M059J (cell line): ENCODE results near the gene MOV10L1. TPM values are rescaled to one million over a fixed set of nuclear protein-coding genes. Genes with fewer than 3 reads are reported as not detected.
A peak's percentile ranks its signal among the peaks of the same experiment; 100 is the strongest.

ENCODE experiments used
- DNase-seq: peaks from one replicate; pipeline ENCODE4 v3.0.0-alpha.2; 2012; ENCODE audit warnings: low read depth
- total RNA-seq: library from RNA; depleted of rRNA; stranded (reverse); fragments of >200 nt; shearing (Covaris generic); gene quantifications from 2 replicates; pipeline ENCODE4 v1.2.3, GENCODE V29; 2014

Gene MOV10L1
- total RNA-seq, 1 experiment from 2014 or later: 1.8 TPM

DNA sequence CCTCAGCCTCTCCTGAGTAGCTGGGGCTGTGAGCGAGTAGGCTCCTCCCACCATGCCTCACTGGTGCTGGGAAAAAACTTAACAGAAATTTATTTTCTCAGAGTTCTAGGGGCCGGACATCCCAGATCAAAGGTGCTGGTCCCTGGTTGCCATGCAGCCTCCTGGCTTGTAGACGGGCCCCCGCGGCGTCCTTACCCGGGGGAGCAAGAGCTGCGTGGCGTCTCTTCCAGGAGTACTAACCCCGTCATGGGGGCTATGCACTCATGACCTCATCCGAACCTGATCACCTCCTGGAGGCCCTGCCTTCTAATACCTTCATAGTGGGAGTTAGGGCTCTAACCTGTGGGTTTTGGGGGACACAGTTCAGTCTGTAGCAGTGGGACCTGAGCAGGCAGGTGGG is 98.5 kb downstream of the MOV10L1 start:
- no peak for DNase-seq

DNA sequence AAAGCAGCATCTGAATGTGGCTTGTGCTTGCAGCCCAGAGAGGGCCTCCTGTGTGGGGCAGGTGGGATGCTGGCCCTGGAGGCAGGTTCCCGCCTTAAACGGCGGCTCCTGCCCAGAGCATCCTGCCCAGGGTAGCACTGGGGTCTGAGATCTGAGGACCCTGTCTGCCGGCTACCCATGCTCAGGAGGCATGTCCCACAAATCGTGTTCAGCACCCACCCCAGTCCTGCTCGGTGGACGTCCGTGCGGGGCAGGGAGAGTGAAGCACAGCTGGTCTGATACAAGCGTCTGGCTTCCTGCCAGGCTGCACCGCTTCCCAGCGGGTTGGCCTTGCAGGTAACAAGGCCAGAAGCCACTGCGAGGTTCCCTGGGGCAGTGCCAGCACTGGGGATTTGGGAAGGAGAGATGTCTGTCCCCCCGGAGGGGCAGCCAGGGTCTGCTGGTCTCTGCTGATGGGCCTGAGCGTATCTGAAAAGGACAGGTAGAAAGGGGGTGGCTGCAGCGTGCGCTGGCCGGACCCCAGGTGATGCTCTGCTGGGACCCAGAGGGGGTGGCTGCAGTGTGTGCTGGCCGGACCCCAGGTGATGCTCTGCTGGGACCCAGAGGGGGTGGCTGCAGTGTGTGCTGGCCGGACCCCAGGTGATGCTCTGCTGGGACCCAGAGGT is 99.5 kb downstream of the MOV10L1 start:
- DNase-seq: no peak

DNA sequence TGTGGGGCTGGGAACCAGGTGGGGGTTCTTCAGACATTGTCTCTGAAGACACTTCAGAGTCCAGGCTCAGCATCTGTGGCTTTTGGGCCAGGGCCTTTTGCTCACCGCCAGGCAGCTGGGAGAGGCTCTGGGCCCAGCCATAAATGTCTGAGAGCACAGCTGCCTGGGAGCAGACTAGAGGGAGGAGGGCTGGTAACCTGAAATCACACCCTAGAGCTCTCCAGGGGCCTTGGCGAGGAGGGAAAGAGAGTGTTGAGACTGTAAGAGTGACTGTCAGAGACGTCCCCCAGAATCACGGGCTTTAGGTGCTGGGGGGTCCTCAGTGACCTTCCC is 100.0 kb downstream of the MOV10L1 start:
- no peak for DNase-seq

DNA sequence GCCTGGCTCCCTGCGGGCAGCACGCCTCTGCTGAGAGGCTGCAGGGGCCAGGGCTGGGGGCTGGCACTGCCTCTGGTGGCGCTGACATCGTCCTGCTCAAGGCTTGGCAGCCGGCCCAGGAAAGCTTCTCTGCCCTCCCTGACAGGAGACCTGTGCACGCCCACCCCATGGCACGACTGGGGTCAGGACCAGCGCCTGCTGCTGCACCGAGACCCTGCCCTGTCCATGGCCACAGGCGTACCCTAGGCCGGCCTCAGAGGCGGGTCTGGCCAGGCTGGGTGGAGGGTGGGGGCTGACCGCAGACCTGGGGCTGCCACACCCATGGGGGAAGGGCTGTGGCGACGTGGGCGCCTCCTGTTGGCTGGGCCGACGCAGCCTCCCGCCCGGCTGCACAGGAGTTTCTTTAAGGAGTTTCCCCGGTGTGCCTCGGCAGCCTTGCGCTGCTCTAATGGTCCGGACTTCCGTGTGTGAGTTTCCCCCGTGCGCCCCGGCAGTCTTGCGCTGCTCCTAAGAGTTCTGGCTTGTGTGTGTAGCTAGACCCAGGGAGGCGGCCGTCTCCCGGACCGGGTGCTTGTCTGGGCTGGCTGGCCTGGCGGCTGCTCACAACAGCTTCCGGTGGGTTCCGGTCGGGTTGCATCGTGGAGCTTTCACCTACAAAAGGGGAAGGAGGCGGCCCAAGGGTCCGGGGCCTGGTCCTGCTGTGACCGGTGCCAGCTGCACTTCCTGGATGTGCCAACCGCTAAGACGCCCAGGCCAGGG is 100.6 kb downstream of the MOV10L1 start:
- no peak for DNase-seq

DNA sequence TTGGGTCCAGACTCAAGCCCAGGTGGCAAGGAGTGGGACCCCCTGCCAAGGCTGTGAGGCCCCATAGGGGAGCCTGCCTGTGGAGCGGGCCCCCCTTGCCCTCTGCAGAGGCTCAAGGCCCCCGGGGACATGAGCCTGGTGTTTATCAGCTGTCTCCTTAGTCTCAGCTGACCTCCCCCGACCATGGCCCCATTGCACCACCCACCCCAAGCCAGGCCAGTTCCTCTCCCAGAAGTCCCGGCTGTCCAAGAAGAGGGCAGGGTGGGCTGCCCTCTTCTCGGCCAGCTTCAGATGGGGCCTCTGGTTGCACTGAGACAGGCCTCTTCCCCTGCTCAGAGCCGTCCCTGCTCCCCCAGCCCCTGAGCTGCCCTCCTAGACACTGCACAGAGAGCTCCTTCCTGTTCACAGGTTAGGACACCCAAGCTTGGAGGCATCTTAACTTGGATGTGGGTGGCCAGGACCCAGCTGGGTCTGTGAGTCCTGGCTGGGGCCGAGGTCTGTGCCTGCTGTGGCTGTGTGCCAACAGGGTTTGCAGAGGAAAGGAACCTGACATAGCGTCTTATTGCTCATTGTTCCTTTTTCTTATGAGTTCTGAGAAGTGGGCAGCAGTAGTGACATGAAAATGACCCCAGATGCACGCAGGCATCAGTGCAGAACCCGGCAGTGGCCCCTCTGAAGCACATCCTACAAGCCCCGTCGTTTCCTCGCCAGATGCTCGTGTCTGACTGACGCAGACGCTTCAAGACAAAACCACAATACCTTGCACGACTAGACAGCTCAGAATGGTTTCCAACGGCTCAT is 101.3 kb downstream of the MOV10L1 start:
- no peak for DNase-seq

DNA sequence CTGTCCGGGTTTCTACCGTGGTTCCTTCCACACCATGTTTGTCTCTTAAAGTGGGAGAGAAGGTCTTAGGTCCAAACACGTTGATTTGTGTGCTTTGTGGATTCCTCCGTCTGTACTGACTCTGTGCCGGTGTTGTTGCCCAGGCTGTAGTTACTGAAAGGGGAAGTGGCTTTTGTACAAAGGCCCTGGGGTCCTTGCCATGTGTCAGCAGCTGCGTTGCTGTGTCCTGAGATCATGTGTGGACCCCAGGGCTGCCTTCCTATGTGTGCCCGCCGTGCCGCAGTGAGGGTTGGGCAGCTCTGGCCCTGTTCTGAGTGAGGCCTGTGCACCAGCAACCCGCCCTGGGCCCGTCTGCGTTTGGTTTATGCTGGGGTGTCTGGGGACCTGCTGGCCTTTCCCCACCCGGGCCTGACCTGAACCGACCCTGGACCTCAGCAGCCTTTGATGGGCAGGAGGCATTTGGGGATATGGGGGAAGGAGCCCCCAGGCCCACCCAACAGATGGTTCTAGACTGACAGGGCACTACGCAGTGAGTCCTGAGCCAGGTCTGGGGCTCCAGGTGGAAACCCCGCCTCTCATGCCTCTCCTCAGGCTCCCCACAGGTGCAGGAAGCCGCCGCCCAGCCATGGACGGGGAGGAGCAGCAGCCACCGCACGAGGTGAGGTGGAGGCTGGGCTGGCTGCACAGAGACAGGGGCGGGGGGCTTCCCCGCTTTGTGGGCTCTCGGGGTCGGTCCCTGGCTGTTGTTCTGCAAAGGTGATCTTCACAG is 102.8 kb downstream of the MOV10L1 start:
- no peak for DNase-seq

DNA sequence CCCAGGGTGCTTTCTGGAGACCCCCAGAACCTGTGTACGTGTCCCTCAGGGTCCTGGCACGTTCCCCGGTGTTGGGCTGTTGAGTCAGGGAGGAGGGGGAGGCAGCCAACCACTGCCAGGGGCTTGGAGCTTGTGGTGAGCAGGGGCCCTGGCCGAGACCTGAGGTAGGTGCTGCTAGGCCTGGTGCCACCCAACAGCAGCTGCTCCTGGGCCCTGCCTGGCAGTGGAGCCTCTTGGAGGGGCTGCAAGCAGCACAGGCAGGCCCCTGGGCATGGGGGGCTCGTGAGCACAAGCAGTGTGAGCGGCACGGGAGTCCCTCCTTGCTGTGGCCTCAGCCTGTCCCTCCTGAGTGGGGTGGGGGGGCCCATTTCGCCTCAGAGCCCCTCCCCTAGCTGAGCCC is 103.8 kb downstream of the MOV10L1 start:
- DNase-seq: no peak

DNA sequence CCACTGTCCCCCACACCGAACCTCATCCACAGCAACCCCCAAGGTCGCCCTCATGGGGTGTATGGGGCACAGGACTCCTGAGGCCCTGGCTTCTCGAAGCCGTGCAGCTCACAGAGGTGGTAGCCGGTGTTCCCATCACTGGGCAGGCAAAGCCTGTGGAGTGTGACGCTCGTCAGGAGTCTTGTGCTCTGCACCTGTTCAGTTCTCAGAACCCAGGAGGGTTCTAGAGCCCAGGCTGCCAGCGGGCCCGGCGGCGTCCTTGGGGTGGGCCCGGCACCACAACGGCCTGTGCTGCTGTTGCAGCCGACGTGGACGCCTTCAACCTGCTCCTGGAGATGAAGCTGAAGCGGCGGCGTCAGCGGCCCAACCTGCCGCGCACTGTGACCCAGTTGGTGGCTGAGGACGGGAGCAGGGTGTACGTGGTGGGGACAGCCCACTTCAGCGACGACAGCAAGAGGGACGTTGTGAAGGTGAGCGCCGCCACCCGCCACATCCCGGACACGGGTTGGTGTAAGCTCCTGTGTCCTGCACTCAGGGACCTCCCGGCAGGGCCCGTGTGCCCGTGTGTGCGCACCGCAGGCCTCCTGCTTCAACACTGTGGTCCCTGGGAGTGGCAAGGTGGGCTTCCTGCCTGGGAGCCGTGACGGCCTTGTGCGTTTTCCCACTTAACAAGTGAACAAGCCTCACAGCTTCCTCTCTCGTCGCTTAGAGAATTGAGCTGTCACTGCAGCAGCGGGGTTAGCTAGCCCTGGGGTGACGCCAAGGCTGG is 104.4 kb downstream of the MOV10L1 start:
- DNase-seq: no peak

DNA sequence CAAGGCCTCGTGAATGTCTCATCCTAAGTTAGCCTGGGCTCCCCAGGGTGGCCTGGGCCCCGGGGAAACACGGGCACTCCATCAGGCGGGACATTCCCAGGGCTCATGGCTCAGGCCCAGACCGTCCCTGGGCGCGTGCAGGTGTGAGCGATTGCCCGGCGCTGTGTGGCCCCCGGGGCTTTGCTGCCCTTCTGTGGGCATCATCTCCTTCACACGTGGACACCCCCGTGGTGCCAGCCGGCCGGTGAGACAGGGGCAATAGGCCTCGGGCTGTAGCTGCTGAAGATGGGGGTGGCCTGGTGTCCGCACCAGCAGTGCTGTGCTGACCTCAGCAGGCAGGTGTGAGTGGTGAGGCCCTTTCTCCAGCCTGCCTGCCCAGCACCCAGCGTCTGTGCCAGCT is 106.5 kb downstream of the MOV10L1 start:
- DNase-seq: no peak

DNA sequence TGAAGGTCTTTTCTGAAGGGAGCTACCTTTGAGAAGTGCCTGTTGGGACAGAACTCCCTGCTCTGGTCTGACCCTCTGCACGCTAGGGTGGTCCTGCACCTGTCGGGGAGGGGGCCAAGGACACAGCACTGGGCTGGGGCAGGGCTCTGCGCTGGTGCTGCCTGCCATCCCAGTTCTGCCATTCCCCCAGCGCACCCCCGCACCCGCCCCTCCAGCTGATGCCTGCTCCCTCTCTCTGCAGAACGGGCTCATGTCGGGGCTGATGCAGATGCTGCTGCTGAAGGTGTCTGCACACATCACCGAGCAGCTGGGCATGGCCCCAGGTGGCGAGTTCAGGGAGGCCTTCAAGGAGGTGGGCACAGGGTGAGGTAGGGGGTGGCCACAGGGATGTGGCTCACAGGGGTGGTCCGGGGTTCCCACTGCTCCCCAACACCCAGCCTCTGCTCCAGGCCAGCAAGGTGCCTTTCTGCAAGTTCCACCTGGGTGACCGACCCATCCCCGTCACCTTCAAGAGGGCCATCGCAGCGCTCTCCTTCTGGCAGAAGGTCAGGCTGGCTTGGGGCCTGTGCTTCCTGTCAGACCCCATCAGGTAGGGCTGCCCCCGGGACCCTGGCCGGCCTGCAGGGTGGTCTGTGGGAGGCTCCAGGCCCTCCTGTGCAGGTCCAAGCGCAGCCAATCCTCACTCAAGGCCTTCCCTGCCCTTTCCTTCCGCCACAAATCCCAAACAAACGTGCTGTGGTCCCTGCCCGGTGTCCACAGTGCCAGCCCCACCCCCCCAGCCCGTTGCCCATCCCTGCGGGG is 107.4 kb downstream of the MOV10L1 start:
- no peak for DNase-seq

DNA sequence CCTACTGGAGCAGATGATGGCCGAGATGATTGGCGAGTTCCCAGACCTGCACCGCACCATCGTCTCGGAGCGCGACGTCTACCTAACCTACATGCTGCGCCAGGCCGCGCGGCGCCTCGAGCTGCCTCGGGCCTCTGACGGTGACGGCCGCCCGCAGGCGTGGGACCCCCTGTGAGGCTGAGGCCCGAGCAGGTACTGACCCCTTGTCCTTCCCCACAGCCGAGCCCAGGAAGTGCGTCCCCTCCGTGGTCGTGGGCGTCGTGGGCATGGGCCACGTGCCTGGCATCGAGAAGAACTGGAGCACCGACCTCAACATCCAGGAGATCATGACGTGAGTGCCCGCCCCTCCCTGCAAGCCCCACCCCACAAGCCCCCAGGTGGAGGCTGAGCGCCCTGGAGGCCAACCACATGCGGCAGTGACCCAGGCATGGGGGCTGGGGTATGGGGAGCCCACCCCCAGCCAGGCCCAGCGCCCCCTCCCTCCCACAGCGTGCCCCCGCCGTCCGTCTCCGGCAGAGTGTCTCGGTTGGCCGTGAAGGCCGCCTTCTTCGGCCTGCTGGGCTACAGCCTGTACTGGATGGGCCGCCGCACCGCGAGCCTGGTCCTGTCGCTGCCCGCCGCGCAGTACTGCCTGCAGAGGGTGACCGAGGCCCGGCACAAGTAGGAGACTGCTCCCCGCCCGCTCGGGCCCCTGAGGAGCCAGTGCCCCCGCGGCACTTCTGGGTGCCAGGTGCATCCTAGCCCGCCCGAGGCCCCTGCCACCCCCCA is 108.2 kb downstream of the MOV10L1 start:
- DNase-seq: no peak

DNA sequence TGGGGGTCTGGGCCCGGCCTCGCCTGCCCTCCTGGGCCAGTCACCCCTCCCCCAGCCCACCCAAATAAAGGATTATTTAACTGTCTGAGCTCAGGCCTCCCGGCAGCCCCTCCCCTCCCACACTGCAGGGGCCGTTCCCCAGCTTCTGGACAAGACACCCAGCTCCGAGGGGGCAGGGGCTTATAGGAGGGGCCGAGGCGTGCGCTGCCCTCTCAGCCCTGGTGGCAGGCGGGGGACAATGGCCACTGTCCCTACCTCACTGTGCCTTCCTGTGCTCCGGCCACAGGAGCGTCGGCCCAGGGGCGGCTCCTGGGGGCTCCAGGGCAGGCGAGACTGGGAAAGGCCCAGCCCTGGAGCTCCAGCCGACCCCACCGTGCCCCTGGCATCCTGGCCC is 108.8 kb downstream of the MOV10L1 start:
- DNase-seq: no peak

DNA sequence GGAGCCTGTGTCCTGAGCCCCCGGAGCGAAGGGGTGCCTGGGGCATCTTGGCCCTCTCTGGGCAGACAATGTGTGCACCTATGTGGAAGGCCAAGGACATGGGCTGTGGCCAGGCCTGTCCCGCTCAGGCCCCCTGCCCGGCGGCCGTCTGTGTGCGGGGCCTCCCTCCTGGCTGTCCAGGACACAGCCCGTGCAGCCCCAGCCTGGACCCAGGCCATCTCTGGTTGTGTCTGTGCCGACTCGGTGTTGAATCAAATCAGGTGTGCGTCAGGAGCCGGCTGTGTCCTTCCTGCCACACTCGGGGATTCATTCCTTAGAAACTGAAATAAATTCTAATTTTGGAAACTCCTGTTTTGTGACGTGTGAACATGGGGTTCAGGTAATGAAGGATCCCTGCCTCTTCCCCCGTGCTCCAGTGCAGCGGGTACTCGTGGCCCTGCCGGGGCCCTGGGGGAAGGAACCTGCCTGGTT is 109.5 kb downstream of the MOV10L1 start:
- no peak for DNase-seq

DNA sequence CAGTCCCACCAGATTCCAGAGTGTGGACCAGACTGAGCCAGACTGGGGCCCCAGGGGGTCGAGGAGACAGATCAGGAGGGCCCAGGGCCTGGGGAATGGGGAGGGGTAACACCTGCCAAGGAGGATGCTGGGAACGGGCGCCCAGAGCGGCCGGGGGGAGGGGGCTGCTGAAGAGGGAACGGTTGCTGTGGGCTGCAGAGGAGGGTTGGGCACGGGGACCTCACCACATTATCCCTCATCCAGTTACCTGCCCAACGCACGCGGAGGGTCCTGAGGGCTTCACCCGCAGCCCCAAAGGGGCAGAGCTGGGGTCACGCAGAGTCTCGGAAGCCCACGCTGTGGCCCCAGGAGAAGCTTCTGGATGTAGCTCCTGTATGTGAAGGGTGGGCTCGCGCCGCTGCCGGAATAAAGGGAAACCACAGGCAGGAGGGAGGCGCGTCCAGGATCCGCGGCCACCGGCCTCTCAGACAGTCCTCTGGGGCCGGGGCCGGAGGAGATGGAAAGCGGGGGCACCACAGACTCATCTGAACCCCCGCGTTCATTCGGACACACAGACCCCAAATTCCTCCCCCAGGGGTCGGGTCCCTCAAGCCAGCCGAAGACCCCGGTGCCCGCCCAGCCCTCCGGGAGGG is 110.1 kb downstream of the MOV10L1 start:
- DNase-seq: no peak

DNA sequence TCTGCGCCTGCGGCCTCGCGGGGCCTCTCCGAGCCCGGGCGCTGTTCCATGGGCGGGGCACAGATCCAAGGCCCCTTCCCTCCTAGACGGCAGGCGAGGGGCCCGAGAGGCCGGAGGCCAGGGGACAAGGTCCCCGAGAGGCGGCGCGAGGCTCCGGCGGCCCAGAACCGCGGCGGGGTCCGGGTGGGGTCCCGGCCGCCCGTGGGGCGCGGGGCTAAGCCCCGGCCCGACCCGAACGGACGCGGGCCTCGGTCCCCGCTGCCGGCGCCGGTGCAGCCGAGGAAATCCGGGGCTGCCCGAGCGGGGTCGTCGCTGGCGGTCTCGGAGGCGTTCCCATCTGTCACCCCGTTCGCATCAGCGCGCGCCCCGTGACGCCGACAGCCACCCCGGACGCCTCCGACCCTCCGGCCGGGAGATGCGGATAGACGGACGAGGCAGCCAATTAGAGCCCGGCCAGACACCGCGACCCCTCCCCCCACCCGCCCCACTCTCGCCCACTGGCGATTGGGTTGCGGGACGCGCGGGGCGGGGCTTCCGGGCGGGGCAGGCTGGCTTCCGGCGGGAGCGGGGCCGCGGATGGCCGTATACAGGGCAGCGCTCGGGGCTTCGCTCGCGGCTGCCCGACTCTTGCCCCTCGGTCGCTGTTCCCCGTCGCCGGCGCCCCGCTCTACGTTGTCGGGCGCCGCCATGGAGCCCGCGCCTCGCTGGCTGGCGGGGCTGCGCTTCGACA is 110.8 kb downstream of the MOV10L1 start, which contains the start of gene SELENOO:
Gene SELENOO (plus strand): TSS at position 551 of the 730 bp plus-strand sequence. CDS start 26 bp downstream, at position 577.
- peak; percentile 73 for DNase-seq

DNA sequence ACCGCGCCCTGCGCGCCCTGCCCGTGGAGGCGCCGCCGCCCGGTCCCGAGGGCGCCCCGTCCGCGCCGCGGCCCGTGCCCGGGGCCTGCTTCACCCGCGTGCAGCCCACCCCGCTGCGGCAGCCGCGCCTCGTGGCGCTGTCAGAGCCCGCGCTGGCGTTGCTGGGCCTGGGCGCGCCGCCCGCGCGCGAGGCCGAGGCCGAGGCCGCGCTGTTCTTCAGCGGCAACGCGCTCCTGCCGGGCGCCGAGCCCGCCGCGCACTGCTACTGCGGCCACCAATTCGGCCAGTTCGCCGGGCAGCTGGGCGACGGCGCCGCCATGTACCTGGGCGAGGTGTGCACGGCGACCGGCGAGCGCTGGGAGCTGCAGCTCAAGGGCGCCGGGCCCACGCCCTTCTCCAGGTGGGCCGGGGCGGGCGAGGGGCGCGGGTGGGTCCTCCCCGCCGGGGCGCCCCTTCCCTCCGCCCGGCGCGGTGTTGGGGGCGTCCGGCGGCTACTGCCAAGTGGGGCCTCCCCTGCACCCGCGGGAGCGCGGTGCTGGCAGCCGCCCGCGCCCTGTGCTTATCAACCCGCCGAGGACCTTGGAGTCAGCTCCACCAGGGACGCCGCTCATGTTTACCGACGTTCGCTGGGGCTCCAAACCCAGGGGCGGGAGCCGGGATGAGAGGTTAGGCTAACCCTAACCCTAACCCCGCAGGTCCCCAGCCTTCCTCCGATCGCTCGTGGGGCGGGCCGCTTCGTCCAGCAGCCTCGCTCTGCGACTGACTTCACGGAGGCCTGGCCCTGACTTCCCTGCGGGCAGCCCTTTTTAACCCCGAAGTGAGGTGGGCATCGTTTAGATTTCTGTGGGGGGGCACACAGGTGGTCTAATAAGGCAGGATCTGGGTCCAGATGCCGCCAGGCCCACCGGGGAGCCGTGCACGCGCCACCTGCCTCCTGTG is 111.7 kb downstream of the MOV10L1 start:
- no peak for DNase-seq

DNA sequence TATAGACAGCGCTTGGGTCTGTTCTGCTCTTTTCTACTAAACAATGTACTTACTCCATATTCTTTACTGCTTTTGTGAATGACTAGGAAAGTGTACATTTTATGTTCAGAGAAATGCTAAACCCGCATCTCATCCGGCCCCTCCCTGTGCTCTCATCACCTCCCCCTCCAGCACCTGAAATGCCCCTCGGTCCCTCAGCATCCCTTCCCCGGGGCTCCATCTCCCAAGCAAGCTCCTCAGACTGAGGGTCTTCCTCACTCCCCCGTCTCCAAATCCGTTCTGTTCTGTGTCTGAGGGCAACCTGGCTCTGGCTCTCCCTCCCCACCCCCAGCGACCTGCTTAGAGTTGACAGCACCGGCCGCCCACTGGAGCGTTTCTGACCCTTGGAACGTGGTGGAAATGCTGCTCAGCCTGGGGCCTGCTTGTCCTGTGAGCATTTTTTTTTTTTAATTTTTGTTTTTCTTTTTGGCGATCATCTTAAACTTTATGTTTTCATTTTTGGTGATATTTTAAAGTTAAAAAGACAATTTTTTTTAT is 112.4 kb downstream of the MOV10L1 start:
- DNase-seq: no peak
